GM21786 (cell line): ENCODE results near the gene MGLL.

Experiments
- ATAC-seq: cut with Tn5 transposase; IDR thresholded peaks from one replicate; pipeline ENCODE4 v1.9.1; 2021; ENCODE audit not compliant: unreplicated experiment

The MGLL gene

DNA sequence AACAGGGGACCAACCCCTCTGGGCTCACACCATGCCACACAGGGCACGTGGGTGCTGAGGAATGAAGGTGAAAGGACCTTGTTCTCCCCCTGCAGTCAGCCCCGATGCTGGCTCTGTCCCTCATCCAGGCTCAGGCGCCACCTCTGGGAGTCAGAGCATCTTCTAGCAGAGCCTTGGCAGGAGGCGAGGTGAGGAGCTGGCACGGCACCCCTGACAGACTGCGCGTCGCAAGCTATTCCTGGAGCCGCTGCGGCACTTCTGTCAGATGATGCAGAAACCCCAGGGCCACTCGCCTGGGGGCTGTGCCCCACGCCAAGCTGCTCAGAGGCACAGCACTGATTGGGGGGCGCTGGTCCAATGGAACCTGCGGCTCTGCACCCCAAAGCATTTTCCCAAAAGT is 62.0 kb downstream of the MGLL start:
- ATAC-seq = no peak

DNA sequence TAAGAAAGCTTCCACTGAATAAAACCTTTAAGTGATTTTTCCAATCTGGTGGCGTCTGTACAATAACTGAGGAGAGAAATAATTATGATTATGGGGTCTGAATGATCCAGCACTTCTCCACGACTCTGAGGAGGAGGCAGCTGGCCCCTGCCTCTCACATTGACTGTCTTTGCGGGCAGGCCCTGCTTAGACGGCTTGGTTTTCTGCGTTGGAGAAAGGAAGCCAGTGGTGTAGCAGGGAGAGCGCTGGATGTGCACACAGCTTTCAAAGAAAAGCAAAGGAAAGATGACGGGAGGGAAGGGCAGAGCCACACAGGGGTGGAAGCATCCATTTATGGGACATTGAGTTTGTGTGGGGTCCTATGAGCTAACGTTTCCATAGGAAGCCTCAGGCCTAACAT is 62.5 kb downstream of the MGLL start:
- ATAC-seq = no peak

DNA sequence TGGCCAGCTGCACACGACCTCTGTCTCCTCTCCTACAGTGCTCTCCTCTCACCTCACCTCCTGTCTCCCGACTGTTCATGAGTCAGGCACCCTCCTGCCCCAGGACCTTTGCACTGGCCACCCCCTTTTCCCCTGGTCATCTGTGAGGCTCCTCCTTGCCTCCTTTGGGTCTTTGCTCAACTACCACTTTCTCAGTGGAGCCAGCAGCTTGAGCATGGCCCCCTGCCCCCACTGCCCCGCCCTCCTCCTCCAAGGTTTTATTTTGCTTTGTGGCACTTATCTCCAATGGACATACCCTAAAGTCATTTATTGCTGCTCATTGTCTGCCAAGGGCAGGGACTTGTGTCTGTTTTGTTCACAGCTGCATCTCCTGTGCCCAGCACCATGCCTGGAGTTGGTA is 64.3 kb downstream of the MGLL start:
- no peak for ATAC-seq

DNA sequence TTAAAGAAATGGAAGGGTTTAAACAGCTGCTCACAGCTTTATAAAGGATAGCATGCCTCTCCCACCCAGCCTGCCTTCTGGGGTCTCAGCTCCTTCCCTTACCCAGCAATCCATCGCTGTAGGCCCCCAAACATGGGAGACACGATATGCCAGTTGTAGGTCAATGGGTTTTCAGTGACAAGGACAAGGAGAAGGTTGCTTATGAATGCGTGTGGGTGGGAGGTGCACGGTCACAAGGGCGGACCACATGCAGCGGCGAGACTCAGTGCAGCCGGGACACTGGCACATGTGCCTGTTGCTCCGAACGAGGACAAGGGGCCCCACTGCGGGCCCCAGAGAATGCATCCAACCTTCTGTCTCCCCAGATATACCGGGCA is 67.0 kb downstream of the MGLL start:
- no peak for ATAC-seq

GRCh38 chr3:127754411-127755304 is 67.7 kb downstream of the MGLL start:
- ATAC-seq = no peak

DNA sequence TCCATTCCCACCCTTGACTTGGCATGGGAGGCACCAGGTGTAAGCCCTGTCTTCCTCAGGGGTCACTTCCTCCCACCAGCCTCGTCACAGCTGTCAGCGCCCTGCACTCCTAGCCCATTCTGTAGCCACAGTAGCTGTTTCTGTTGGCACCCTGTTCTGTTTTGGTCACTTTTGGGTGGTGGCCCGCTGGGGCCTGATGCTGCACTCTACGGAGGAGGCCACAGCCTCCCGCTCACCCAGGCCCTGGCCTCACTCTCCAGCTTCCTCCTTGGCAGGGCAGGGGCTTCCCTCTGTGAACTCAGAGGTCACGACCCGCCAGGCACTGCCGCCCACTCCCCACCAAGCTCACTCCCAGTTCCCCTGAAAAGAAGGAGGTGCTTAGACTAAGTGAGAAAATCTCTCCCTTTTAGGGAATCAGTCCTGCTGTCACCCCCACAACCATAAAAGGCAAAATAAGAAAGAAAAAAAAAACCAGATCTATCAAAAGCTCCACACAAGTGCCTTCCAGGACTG is 68.4 kb downstream of the MGLL start:
- ATAC-seq = peak; percentile 27

GRCh38 chr3:127753338-127753737 is 69.0 kb downstream of the MGLL start:
- ATAC-seq = no peak

- ATAC-seq = no peak
These were observed 70.5 kb downstream of the MGLL start for GRCh38 chr3:127751782-127752181.

GRCh38 chr3:127751163-127751621 is 71.1 kb downstream of the MGLL start:
- ATAC-seq = no peak

GRCh38 chr3:127750226-127751031 is 71.9 kb downstream of the MGLL start:
- ATAC-seq = peak; percentile 36

DNA sequence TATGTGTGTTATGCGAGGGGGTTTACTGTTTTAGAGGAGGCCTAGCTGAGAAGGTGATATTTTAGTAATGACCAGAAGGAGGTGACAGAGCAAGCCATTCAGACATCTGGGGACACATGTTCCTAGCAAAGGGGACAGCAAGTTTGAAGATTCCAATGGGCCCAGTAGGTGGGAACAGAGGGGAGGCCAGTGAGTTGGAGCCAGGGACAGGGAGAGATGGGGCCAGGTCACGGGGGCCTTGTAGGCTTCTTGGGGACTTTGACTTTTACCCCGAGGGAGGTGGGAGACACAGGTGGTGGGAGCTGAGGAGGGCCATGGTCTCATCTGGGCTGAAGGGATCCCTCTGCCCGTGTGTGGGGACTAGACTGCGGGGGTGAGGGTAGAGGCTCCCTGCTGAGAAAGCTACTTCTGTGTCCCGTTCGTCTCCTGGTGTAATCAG is 72.5 kb downstream of the MGLL start:
- no peak for ATAC-seq

GRCh38 chr3:127749361-127749760 is 73.0 kb downstream of the MGLL start:
- ATAC-seq = no peak

DNA sequence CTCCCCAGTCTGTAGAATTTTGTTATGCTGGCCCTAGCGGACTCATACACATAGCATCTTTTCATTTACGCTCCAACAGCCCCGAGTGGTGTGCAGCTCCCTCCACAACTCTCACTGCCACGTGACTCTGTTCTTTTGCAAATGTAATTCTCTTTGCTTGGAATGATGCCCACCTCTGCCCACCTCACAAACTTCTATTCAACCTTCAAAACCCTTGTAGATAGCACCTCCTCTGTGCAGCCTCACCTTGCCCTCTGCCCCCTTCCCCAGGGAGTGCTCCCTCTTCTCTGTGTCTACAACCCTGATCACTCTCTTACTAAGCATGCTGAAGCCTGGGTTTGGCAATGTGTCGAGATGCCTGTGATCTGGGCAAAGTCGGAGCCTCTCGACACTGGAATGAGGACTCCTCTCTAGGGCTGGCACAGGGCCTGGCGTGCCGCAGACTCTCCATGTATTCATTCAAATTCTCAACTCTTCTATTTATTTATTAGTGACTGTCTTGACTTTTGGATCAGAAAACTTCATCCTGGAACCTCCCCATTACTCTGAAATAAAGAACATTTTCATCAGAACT is 73.5 kb downstream of the MGLL start:
- no peak for ATAC-seq

DNA sequence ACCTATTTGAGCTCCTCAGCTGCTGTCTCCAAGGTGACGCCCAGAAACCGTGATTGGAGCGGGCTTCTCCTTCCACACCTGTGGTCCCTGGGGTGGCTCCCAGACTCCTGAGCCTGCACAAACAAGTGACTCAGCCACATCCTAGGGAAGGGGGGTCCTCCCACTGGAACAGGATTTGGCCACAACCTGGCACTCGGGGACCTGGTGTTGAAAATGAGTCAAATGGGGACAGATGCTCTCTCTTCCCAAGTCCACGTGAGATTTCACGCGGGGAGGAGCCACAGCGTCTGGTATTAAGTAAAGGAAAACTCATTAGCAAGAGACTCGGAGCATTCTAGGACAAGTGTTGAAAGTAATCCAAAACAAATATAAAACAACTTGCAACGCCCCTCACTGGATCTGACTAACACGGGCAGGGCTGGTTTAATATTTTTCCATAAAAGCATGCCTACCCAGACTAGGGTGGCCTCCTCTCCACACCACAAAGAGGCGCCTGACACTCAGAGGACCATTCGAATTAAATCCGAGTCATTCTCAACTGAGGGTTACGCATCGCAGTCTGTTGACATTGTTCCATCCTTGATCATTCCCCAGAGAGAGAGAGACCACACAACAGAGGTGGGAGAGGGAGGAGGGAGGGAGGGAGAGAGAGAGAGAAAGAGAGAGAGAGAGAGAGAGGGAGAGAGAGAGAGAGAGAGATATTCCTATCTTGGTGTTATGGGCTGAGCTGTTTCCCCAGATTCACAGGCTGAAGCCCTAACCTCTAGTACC is 74.4 kb downstream of the MGLL start:
- ATAC-seq = no peak

- ATAC-seq = no peak
These were observed 75.2 kb downstream of the MGLL start for GRCh38 chr3:127747066-127747465.

DNA sequence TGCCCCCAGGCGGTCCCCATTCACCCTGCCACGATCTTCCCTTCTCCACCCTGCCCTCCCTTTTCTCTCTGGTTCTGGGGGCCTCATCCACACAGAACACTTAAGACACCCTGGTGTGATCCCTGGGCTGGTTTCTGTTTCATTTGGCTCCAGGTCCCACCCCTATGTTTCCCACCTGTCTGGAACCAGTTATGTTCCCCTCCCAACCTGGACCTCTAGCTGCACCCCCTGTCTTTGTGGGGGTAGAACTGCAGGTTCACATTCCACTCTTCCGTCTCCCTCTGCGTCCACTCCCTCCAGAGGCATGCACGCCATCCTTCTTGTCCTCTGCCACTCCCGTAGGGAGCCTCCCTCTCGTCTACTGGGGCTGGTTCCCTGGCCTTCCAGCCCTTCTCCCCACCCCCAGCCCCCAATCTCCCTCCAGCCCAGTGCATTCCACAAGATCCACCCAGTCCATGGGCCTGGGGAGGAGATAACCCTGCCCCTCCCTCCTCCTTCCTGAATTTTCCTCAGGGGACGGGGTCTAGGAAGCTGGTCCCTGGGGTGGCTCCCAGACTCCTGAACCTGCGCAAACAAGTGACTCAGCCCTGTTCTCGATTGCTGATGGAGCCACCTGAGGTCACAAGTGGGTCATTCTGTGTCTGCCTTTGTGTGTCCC is 75.8 kb downstream of the MGLL start:
- no peak for ATAC-seq

GRCh38 chr3:127745656-127746399 is 76.5 kb downstream of the MGLL start:
- no peak for ATAC-seq

DNA sequence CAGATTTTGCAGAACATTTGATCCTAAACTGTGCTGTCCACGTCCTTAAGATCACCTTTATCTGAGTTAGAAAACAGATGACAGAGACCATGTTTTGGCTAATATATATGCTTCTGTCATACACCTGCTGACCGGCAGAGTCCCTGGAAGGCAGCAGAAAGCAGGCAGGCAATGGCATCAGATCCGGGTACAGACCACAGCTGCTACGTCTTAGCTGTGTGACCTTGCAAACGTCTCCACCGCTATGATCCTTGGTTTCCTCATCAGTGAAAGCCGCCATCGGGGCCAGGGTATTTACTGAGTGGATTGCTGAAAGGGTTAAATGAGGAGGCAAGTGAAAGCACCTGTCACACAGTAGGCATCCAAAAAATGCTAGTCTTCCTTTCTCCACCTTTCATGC is 77.4 kb downstream of the MGLL start:
- no peak for ATAC-seq

DNA sequence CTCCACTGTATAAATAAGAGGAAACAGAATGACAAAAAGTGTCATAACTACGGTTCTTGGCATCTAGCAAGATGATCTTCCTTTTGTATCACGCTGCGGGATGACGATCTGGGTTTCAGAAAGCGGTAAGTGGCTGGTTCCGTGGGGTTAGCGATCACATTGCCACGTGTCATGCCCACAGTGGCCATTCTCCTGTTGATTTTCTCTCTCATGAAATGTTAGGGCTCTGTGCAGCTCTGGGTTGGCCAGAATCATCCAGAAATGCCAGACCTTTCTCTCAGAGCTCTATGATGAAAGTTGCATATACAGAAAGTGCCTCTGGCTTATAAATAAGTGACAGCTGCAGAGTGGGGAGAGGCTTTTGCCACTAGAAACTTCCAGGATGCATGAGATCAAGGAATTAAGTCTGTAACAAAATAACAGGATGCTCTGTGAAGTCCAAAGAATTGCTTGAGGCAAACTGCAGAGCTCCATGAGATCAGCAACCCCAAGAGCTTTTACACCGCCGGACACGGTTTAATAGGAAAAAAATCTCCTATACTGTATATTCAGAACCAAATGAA is 78.0 kb downstream of the MGLL start:
- no peak for ATAC-seq
